Measurements from ENCODE around the gene ASPDH. TPM values are rescaled to one million over a fixed set of nuclear protein-coding genes. Genes with fewer than 3 reads are reported as not detected.

ASPDH gene
- total RNA-seq, 4 donors from 2014 or later = not detected

DNA sequence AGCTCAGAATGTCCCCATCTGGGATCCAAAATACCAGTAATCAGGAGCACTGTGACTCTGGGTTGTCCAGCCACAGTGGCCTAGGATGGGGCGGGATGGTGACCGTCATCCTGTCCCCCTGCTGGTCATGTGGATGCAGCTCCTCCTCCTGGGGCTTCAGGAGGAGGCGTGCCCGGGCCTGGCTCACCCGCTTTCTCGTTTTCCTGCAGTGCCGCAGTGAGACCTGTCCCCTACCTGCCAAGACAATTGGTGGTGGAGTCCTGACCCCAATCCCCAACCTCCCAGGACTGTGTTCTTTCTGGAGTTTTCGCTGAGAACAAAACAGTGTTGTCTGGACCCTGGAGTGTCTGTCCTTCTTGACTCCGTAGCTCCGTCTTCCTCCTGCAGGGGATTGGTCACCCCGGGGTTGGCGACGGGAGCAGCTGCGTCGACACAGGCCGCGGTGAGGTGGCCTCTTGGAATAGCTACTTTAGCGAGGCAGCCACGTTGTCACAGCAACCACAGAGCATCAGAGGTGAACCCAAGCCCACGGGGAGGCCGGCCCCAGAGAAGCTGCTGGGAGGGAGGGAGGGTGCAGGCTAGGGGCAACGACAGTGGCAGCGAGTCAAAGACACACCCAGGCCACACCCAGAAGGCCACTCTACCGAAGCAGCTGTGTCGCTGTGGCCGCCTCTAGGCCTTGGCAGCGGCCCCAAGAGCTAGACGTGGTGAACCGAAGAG, 47.6 kb downstream of the ASPDH start:
- H3K9me3 ChIP-seq = no peaks in the 10 kb centered on the region
- H3K4me1 ChIP-seq = peaks cover 0 to 8% of the 10 kb centered on the region in 2 donors
- TF ChIP-seq, protein P1, sequence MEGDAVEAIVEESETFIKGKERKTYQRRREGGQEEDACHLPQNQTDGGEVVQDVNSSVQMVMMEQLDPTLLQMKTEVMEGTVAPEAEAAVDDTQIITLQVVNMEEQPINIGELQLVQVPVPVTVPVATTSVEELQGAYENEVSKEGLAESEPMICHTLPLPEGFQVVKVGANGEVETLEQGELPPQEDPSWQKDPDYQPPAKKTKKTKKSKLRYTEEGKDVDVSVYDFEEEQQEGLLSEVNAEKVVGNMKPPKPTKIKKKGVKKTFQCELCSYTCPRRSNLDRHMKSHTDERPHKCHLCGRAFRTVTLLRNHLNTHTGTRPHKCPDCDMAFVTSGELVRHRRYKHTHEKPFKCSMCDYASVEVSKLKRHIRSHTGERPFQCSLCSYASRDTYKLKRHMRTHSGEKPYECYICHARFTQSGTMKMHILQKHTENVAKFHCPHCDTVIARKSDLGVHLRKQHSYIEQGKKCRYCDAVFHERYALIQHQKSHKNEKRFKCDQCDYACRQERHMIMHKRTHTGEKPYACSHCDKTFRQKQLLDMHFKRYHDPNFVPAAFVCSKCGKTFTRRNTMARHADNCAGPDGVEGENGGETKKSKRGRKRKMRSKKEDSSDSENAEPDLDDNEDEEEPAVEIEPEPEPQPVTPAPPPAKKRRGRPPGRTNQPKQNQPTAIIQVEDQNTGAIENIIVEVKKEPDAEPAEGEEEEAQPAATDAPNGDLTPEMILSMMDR (IDR thresholded peaks at IDR 0.05 in 4 of 5, conservative IDR thresholded peaks at IDR 0.05 in 1 of 5) = peak in 4 of 5 experiments; percentile 12 to 36 (median 27)
- no peak for TF ChIP-seq POLR2A (IDR thresholded peaks at IDR 0.05)
- DNase-seq = peak in 1 of 2 donors; percentile 84
- H3K27ac ChIP-seq = peak overlapping the region; percentile 65 to 76 (median 71)
- H3K4me3 ChIP-seq = peak overlapping the region in 1 of 4 donors; percentile 13
- H3K27me3 ChIP-seq = no peaks in the 10 kb centered on the region
- H3K36me3 ChIP-seq = no peaks in the 10 kb centered on the region
- in situ Hi-C loops (cut with MboI; ENCODE audit: low sequenced_read_pairs in 4 of 4) = loop anchor here in 1 of 4 donors (25.0 kb wide), 1 partner anchor 104 kb away; the partner anchor contains the start of gene NAPSA
- intact Hi-C loops (cut with DNase I; ENCODE audit: low total_unique reads) = loop anchor here (2.0 to 10.0 kb wide), 2 partner anchors 33 to 89 kb away; partner anchors contain the start of gene MYBPC2
- ATAC-seq = peak; percentile 73 to 75

DNA sequence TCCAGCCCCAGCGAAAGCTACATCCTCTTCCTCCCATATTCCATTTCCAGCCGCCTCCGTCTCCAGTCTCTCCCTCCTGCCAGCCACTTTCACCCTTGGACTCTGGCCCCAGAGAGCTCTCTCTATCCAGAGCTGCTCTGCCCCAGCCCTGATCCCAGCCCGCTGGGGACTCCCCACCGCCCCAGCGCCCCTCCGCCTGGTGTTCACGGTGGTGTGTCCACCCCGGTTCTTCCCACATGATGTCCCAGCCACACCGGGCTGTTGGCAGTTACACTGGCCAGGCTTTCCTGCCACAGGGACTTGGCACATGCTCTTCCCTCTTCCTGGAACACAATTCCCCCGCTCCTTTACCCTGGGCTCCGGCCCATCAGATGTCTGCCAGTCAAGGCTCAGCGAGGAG, 48.7 kb downstream of the ASPDH start:
- no peak overlapping the region for H3K4me3 ChIP-seq
- ATAC-seq (no peak), DNase-seq (no peak)
- no peaks in the 10 kb centered on the region for H3K9me3 ChIP-seq
- no peak for TF ChIP-seq POLR2A (IDR thresholded peaks at IDR 0.05)
- TF ChIP-seq, protein P1 (IDR thresholded peaks at IDR 0.05 in 4 of 5, conservative IDR thresholded peaks at IDR 0.05 in 1 of 5) = no peak
- intact Hi-C loops (cut with DNase I; ENCODE audit: low total_unique reads) = loop anchor here (10.0 kb wide), 1 partner anchor 90 kb away; no protein-coding TSS in a partner anchor
- in situ Hi-C loops (cut with MboI; ENCODE audit: low sequenced_read_pairs in 4 of 4) = loop anchor here in 3 of 4 donors (5.0 to 25.0 kb wide), 2 partner anchors 98 to 103 kb away; partner anchors contain the start of gene NAPSA (in 3 of the 3)
- H3K27ac ChIP-seq = peak overlapping the region; percentile 65 to 76 (median 71)
- H3K4me1 ChIP-seq = peaks cover 0 to 8% of the 10 kb centered on the region in 2 donors
- H3K27me3 ChIP-seq = no peaks in the 10 kb centered on the region
- H3K36me3 ChIP-seq = no peaks in the 10 kb centered on the region

- Histone ChIP-seq H3K4me1 (peaks cover 0 to 8% of the 10 kb centered on the region in 2 donors), H3K27ac (peak overlapping the region in 1 of 4 donors; percentile 75), H3K36me3 (no peaks in the 10 kb centered on the region), H3K4me3 (no peak overlapping the region), H3K27me3 (no peaks in the 10 kb centered on the region), H3K9me3 (no peaks in the 10 kb centered on the region)
- in situ Hi-C loops (cut with MboI; ENCODE audit: low sequenced_read_pairs in 4 of 4) = loop anchor here in 3 of 4 donors (5.0 to 25.0 kb wide), 2 partner anchors 97 to 102 kb away; partner anchors contain the start of gene NAPSA (in 3 of the 3)
- DNase-seq (no peak), ATAC-seq (no peak)
- intact Hi-C loops (cut with DNase I; ENCODE audit: low total_unique reads) = loop anchor here (10.0 kb wide), 1 partner anchor 90 kb away; no protein-coding TSS in a partner anchor
- TF ChIP-seq, protein P1 (IDR thresholded peaks at IDR 0.05 in 4 of 5, conservative IDR thresholded peaks at IDR 0.05 in 1 of 5) = no peak
- TF ChIP-seq POLR2A (IDR thresholded peaks at IDR 0.05) = no peak
These were observed 49.4 kb downstream of the ASPDH start for GRCh38 chr19:50464348-50464747.

GRCh38 chr19:50462970-50463369, 50.7 kb downstream of the ASPDH start:
- DNase-seq (no peak), ATAC-seq (no peak)
- TF ChIP-seq POLR2A (IDR thresholded peaks at IDR 0.05) = no peak
- TF ChIP-seq, protein P1 (IDR thresholded peaks at IDR 0.05 in 4 of 5, conservative IDR thresholded peaks at IDR 0.05 in 1 of 5) = no peak
- Histone ChIP-seq H3K9me3 (no peaks in the 10 kb centered on the region), H3K4me1 (peaks cover 0 to 8% of the 10 kb centered on the region in 2 donors), H3K4me3 (no peak overlapping the region), H3K27ac (peak overlapping the region in 1 of 4 donors; percentile 75), H3K36me3 (no peaks in the 10 kb centered on the region), H3K27me3 (peaks cover 4 to 9% (median 9%) of the 10 kb centered on the region in 3 donors)
- in situ Hi-C loops (cut with MboI; ENCODE audit: low sequenced_read_pairs in 4 of 4) (loop anchor here in 3 of 4 donors (5.0 to 25.0 kb wide), 2 partner anchors 96 to 101 kb away; partner anchors contain the start of gene NAPSA (in 3 of the 3)), intact Hi-C loops (cut with DNase I; ENCODE audit: low total_unique reads) (loop anchor here (10.0 kb wide), 1 partner anchor 92 kb away; no protein-coding TSS in a partner anchor)

Other genes with a start within 250 kb of the ASPDH start
- gene KCNC3, start 184.5 kb downstream of the ASPDH start, total RNA-seq = 1 to 10 TPM in 1 of 4 donors, under 1 TPM in 3; 0.25 to 1.4 (median 0.53) TPM
- gene NAPSA, start 148.3 kb downstream of the ASPDH start, total RNA-seq = under 1 TPM in 1 of 4 donors, not detected in 3; 0.09 TPM
- gene NR1H2, start 137.5 kb downstream of the ASPDH start, total RNA-seq = 100 to 1,000 TPM; 155 to 232 (median 200) TPM
- gene POLD1, start 129.6 kb downstream of the ASPDH start, total RNA-seq = 10 to 100 TPM in 1 of 4 donors, 1 to 10 TPM in 3; 4.0 to 18.3 (median 6.0) TPM
- under 1 TPM in 1 of 4 donors, not detected in 3; 0.15 TPM for gene SPIB, start 95.0 kb downstream of the ASPDH start, total RNA-seq
- 100 to 1,000 TPM; 358 to 988 (median 442) TPM for gene MYBPC2, start 81.0 kb downstream of the ASPDH start, total RNA-seq
- 10 to 100 TPM; 29.2 to 67.4 (median 45.4) TPM for gene EMC10, start 37.4 kb downstream of the ASPDH start, total RNA-seq
- 10 to 100 TPM in 1 of 4 donors, 1 to 10 TPM in 2, not detected in 1; 1.2 to 11.0 (median 1.9) TPM for gene GARIN5A, start 37.1 kb downstream of the ASPDH start, total RNA-seq
- gene JOSD2, start 2.7 kb downstream of the ASPDH start, total RNA-seq = 10 to 100 TPM; 22.1 to 36.9 (median 27.8) TPM
- gene LRRC4B, start 54.5 kb upstream of the ASPDH start, total RNA-seq = under 1 TPM in 3 of 4 donors, not detected in 1; 0.33 to 0.81 (median 0.34) TPM
- under 1 TPM in 1 of 4 donors, not detected in 3; 0.09 TPM for gene SYT3, start 126.0 kb upstream of the ASPDH start, total RNA-seq
- not detected for gene C19orf81, start 135.5 kb upstream of the ASPDH start, total RNA-seq
- under 1 TPM in 1 of 4 donors, not detected in 3; 0.68 TPM for gene SHANK1, start 205.9 kb upstream of the ASPDH start, total RNA-seq
- 1 to 10 TPM; 2.1 to 5.0 (median 2.7) TPM for gene CLEC11A, start 209.5 kb upstream of the ASPDH start, total RNA-seq